Smooth muscle cell of the brain vasculature (primary cell): ENCODE measurements around the gene ADCY5.

Experiments used
- DNase-seq: peaks from one replicate; pipeline ENCODE4 v3.0.0-alpha.2; 2012; ENCODE audit warnings: low read depth, low spot score

Gene ADCY5

GRCh38 chr3:123458255-123458654 is 9.4 kb upstream of the ADCY5 start:
- DNase-seq = no peak

GRCh38 chr3:123457841-123458240 is 9.0 kb upstream of the ADCY5 start:
- no peak for DNase-seq

GRCh38 chr3:123453675-123454074 is 4.8 kb upstream of the ADCY5 start:
- DNase-seq = no peak

- no peak for DNase-seq
These were observed 2.3 kb upstream of the ADCY5 start for GRCh38 chr3:123451186-123451585.

GRCh38 chr3:123449997-123450604 is 1.2 kb upstream of the ADCY5 start:
- no peak for DNase-seq

- peak; percentile 9 for DNase-seq
These were observed 459 bp upstream of the ADCY5 start for GRCh38 chr3:123449102-123449996.

- DNase-seq = no peak
These were observed 957 bp downstream of the ADCY5 start for GRCh38 chr3:123447749-123448517.

- no peak for DNase-seq
These were observed 1.5 kb downstream of the ADCY5 start for GRCh38 chr3:123447416-123447748.

GRCh38 chr3:123446610-123447109 is 2.2 kb downstream of the ADCY5 start:
- no peak for DNase-seq

GRCh38 chr3:123446210-123446609 is 2.7 kb downstream of the ADCY5 start:
- DNase-seq = no peak

- no peak for DNase-seq
These were observed 3.2 kb downstream of the ADCY5 start for GRCh38 chr3:123445702-123446101.

GRCh38 chr3:123444744-123445143 is 4.1 kb downstream of the ADCY5 start:
- DNase-seq = no peak

GRCh38 chr3:123444023-123444422 is 4.9 kb downstream of the ADCY5 start:
- no peak for DNase-seq

- no peak for DNase-seq
These were observed 6.0 kb downstream of the ADCY5 start for GRCh38 chr3:123442908-123443307.

- no peak for DNase-seq
These were observed 6.8 kb downstream of the ADCY5 start for GRCh38 chr3:123442125-123442524.

GRCh38 chr3:123439806-123440580 is 8.9 kb downstream of the ADCY5 start:
- DNase-seq = no peak

GRCh38 chr3:123432832-123433523 is 15.9 kb downstream of the ADCY5 start:
- no peak for DNase-seq

- DNase-seq = no peak
These were observed 17.1 kb downstream of the ADCY5 start for GRCh38 chr3:123431658-123432324.

GRCh38 chr3:123431007-123431657 is 17.8 kb downstream of the ADCY5 start:
- DNase-seq = no peak

GRCh38 chr3:123430266-123430665 is 18.6 kb downstream of the ADCY5 start:
- no peak for DNase-seq
